NCI-H446 (cell line): Measurements from ENCODE around the gene CCR7.

Experiments
- DNase-seq, 2 experiments: peaks; one replicate each; lab custom pipeline; 2025; lab: John Stamatoyannopoulos, UW

The CCR7 gene

GRCh38 chr17:40561294-40561870 lies 3.9 kb downstream of the CCR7 start:
- DNase-seq: no peak

- no peak for DNase-seq
These were observed 4.5 kb downstream of the CCR7 start for GRCh38 chr17:40560592-40561293.

- DNase-seq: peak; percentile 63 to 87
These were observed 5.2 kb downstream of the CCR7 start for GRCh38 chr17:40559954-40560591.

- no peak for DNase-seq
These were observed 5.7 kb downstream of the CCR7 start for GRCh38 chr17:40559564-40559916.

- DNase-seq: no peak
These were observed 6.2 kb downstream of the CCR7 start for GRCh38 chr17:40558890-40559563.

- DNase-seq: no peak
These were observed 6.9 kb downstream of the CCR7 start for GRCh38 chr17:40558300-40558889.

GRCh38 chr17:40557531-40558299 lies 7.6 kb downstream of the CCR7 start:
- no peak for DNase-seq

- no peak for DNase-seq
These were observed 8.3 kb downstream of the CCR7 start for GRCh38 chr17:40556884-40557414.

- no peak for DNase-seq
These were observed 9.0 kb downstream of the CCR7 start for GRCh38 chr17:40556198-40556661.

GRCh38 chr17:40555296-40556190 lies 9.7 kb downstream of the CCR7 start:
- no peak for DNase-seq

GRCh38 chr17:40554646-40555295 lies 10.5 kb downstream of the CCR7 start:
- DNase-seq: no peak

- no peak for DNase-seq
These were observed 11.4 kb downstream of the CCR7 start for GRCh38 chr17:40553694-40554534.

GRCh38 chr17:40552806-40553693 lies 12.2 kb downstream of the CCR7 start:
- no peak for DNase-seq

- DNase-seq: peak in 1 of 2 experiments; percentile 36
These were observed 13.1 kb downstream of the CCR7 start for GRCh38 chr17:40551879-40552768.

- no peak for DNase-seq
These were observed 14.0 kb downstream of the CCR7 start for GRCh38 chr17:40551091-40551878.

- no peak for DNase-seq
These were observed 14.7 kb downstream of the CCR7 start for GRCh38 chr17:40550608-40551007.
